NCI-H526 (cell line): ENCODE measurements around the gene NR3C2.

Source experiments
- DNase-seq, 2 experiments: peaks; one replicate each; lab custom pipeline; 2025; lab: John Stamatoyannopoulos, UW

The NR3C2 gene

GRCh38 chr4:148073349-148073748, 368.9 kb downstream of the NR3C2 start:
- no peak for DNase-seq

GRCh38 chr4:148072789-148073188, 369.4 kb downstream of the NR3C2 start:
- DNase-seq, result no peak

GRCh38 chr4:148071009-148071408, 371.2 kb downstream of the NR3C2 start:
- DNase-seq, result no peak

- no peak for DNase-seq
Measured at GRCh38 chr4:148069895-148070178, 372.4 kb downstream of the NR3C2 start.

- DNase-seq, result peak; percentile 47 to 49
Measured at GRCh38 chr4:148069086-148069894, 372.9 kb downstream of the NR3C2 start.

GRCh38 chr4:148068065-148068911, 373.9 kb downstream of the NR3C2 start:
- peak in 1 of 2 experiments; percentile 29 for DNase-seq

- DNase-seq, result no peak
Measured at GRCh38 chr4:148067301-148067916, 374.8 kb downstream of the NR3C2 start.

GRCh38 chr4:148065075-148065474, 377.1 kb downstream of the NR3C2 start:
- DNase-seq, result no peak

- no peak for DNase-seq
Measured at GRCh38 chr4:148064451-148064850, 377.8 kb downstream of the NR3C2 start.

- DNase-seq, result no peak
Measured at GRCh38 chr4:148062301-148062950, 379.8 kb downstream of the NR3C2 start.

- DNase-seq, result no peak
Measured at GRCh38 chr4:148061795-148062194, 380.4 kb downstream of the NR3C2 start.

GRCh38 chr4:148061141-148061481, 381.1 kb downstream of the NR3C2 start:
- no peak for DNase-seq

- no peak for DNase-seq
Measured at GRCh38 chr4:148060264-148061140, 381.7 kb downstream of the NR3C2 start.

GRCh38 chr4:148059617-148060180, 382.5 kb downstream of the NR3C2 start:
- DNase-seq, result no peak

GRCh38 chr4:148057984-148058859, 384.0 kb downstream of the NR3C2 start:
- no peak for DNase-seq

GRCh38 chr4:148057516-148057915, 384.7 kb downstream of the NR3C2 start:
- DNase-seq, result no peak

GRCh38 chr4:148056879-148057278, 385.3 kb downstream of the NR3C2 start:
- peak in 1 of 2 experiments; percentile 20 for DNase-seq

- DNase-seq, result no peak
Measured at GRCh38 chr4:148055844-148056243, 386.4 kb downstream of the NR3C2 start.

- peak; percentile 40 to 46 for DNase-seq
Measured at GRCh38 chr4:148054275-148054674, 387.9 kb downstream of the NR3C2 start.
